Breast epithelium (tissue), 3 donors: ENCODE data around the gene TPK1.

Experiments
- POLR2A ChIP-seq: fragments of 450-650 bp; IDR thresholded peaks from one replicate; pipeline ENCODE4 v1.6.1; 2016; ENCODE audit warnings: antibody characterized with exemption, mild to moderate bottlenecking, moderate library complexity
- TF ChIP-seq, protein P1 (sequence below), 3 donors: fragments of 450-650 bp; IDR thresholded peaks; one replicate each; pipeline ENCODE4 v1.5.1; 2016 to 2017; ENCODE audit warnings: antibody characterized with exemption in 3 of 3, mild to moderate bottlenecking in 3 of 3, moderate library complexity in 3 of 3

DNA sequence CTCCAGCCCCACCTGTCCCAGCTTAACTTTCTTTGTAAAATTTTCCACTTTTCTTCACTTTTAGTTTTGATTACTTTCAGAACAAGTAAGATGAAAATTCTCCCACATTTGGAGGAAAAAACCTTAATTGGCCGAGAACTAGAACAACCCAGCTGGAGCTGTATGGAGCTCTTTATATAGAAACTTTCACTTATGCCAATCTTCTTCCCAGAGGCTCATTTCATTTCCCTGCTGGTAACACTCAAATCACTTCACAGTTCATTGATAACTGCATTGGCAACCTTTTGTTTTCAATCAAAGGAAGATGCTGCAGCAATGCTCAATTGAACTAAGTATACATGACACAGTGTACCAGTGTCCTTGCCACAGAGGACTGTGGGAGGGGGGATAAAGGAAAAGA, 256.2 kb downstream of the TPK1 start:
- TF ChIP-seq, protein P1, sequence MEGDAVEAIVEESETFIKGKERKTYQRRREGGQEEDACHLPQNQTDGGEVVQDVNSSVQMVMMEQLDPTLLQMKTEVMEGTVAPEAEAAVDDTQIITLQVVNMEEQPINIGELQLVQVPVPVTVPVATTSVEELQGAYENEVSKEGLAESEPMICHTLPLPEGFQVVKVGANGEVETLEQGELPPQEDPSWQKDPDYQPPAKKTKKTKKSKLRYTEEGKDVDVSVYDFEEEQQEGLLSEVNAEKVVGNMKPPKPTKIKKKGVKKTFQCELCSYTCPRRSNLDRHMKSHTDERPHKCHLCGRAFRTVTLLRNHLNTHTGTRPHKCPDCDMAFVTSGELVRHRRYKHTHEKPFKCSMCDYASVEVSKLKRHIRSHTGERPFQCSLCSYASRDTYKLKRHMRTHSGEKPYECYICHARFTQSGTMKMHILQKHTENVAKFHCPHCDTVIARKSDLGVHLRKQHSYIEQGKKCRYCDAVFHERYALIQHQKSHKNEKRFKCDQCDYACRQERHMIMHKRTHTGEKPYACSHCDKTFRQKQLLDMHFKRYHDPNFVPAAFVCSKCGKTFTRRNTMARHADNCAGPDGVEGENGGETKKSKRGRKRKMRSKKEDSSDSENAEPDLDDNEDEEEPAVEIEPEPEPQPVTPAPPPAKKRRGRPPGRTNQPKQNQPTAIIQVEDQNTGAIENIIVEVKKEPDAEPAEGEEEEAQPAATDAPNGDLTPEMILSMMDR (IDR thresholded peaks at IDR 0.05) = no peak
- no peak for TF ChIP-seq POLR2A
